Neural progenitor cell (in vitro differentiated cells): ENCODE results near the gene ANKRD2. TPM values are rescaled to one million over a fixed set of nuclear protein-coding genes. Genes with fewer than 3 reads are reported as not detected.

ENCODE experiments used
- DNase-seq: peaks from one replicate; pipeline ENCODE4 v3.0.0-alpha.2; 2016; ENCODE audit warnings: low spot score
- H2AFZ ChIP-seq: fragments of 200-600 bp; sonication (generic); replicated peaks from 2 replicates; pipeline ENCODE4 v1.6.1; 2016; ENCODE audit warnings: antibody characterized with exemption
- H3F3A ChIP-seq: fragments of 200-600 bp; sonication (generic); 2 replicates; pipeline ENCODE4 v1.6.1; 2016; ENCODE audit warnings: antibody characterized with exemption, low read depth
- H3K27ac ChIP-seq: fragments of 200-600 bp; sonication (generic); 2 replicates; pipeline ENCODE4 v1.5.1; 2016; ENCODE audit warnings: mild to moderate bottlenecking
- H3K27me3 ChIP-seq: fragments of 200-600 bp; sonication (generic); 2 replicates; pipeline ENCODE4 v1.6.1; 2016; ENCODE audit warnings: mild to moderate bottlenecking, moderate library complexity
- H3K36me3 ChIP-seq: fragments of 200-600 bp; sonication (generic); 2 replicates; pipeline ENCODE4 v1.5.1; 2016
- H3K4me1 ChIP-seq: fragments of 200-600 bp; sonication (generic); 2 replicates; pipeline ENCODE4 v1.6.1; 2016; ENCODE audit warnings: mixed run types
- H3K4me2 ChIP-seq: fragments of 200-600 bp; sonication (generic); 2 replicates; pipeline ENCODE4 v1.6.1; 2016
- H3K4me3 ChIP-seq: fragments of 200-600 bp; sonication (generic); 2 replicates; pipeline ENCODE4 v1.5.1; 2016
- H3K79me2 ChIP-seq: fragments of 200-600 bp; sonication (generic); 2 replicates; pipeline ENCODE4 v1.6.1; 2016; ENCODE audit warnings: low read depth
- H3K9ac ChIP-seq: fragments of 200-600 bp; sonication (generic); 2 replicates; pipeline ENCODE4 v1.6.1; 2016
- H3K9me3 ChIP-seq: fragments of 200-600 bp; sonication (generic); 2 replicates; pipeline ENCODE4 v1.5.1; 2016; ENCODE audit warnings: low read depth
- H4K20me1 ChIP-seq: fragments of 200-600 bp; sonication (generic); 2 replicates; pipeline ENCODE4 v1.6.1; 2016; ENCODE audit warnings: low read depth
- H3K27ac Mint-ChIP-seq: 3 replicates; pipeline ENCODE4 v1.8.0; 2021; ENCODE audit warnings: mixed read lengths
- H3K27me3 Mint-ChIP-seq: 2 replicates; pipeline ENCODE4 v1.8.0; 2022; ENCODE audit warnings: low read depth, mild to moderate bottlenecking, inconsistent platforms, moderate library complexity, mixed read lengths; ENCODE audit not compliant: insufficient read depth
- H3K36me3 Mint-ChIP-seq: 3 replicates; pipeline ENCODE4 v1.8.0; 2021; ENCODE audit warnings: mixed read lengths
- H3K4me1 Mint-ChIP-seq: 3 replicates; pipeline ENCODE4 v1.8.0; 2021; ENCODE audit warnings: mixed read lengths
- H3K4me3 Mint-ChIP-seq: 3 replicates; pipeline ENCODE4 v1.8.0; 2021; ENCODE audit warnings: mild to moderate bottlenecking, moderate library complexity, mixed read lengths
- H3K9me3 Mint-ChIP-seq: 3 replicates; pipeline ENCODE4 v1.8.0; 2020; ENCODE audit warnings: mixed read lengths
- CTCF ChIP-seq: fragments of 200-600 bp; sonication (generic); IDR thresholded peaks from 2 replicates; pipeline ENCODE4 v1.5.1; 2017; ENCODE audit warnings: antibody characterized with exemption, mild to moderate bottlenecking
- EZH2 ChIP-seq: fragments of 200-600 bp; sonication (generic); IDR thresholded peaks from 2 replicates; pipeline ENCODE4 v1.6.1; 2017; ENCODE audit warnings: antibody characterized with exemption, mild to moderate bottlenecking, moderate library complexity
- EZH2phosphoT487 ChIP-seq: fragments of 200-600 bp; sonication (generic); IDR thresholded peaks from 2 replicates; pipeline ENCODE4 v1.6.1; 2017; ENCODE audit warnings: antibody characterized with exemption
- total RNA-seq: library from RNA; depleted of rRNA; stranded (reverse); fragments of >200 nt; gene quantifications from 2 replicates; pipeline ENCODE4 v1.2.3, GENCODE V29; 2015; ENCODE audit warnings: low replicate concordance

ANKRD2 gene
- total RNA-seq, 1 donor from 2014 or later, result not detected

GRCh38 chr10:97570789-97571471, 1.6 kb upstream of the ANKRD2 start:
- Histone ChIP-seq H4K20me1 (no peaks in the 10 kb centered on the region), H3K27me3 (no peaks in the 10 kb centered on the region), H3F3A (no peaks in the 10 kb centered on the region), H3K9me3 (no peaks in the 10 kb centered on the region), H3K36me3 (no peaks in the 10 kb centered on the region), H2AFZ (no peak overlapping the region), H3K4me3 (no peak overlapping the region), H3K4me2 (no peak overlapping the region), H3K27ac (no peak overlapping the region), H3K79me2 (no peaks in the 10 kb centered on the region), H3K4me1 (no peaks in the 10 kb centered on the region), H3K9ac (no peak overlapping the region)
- H3K36me3 Mint-ChIP-seq, result no peaks in the 10 kb centered on the region
- H3K27me3 Mint-ChIP-seq, result peaks cover 4% of the 10 kb centered on the region
- H3K9me3 Mint-ChIP-seq, result no peaks in the 10 kb centered on the region
- no peak overlapping the region for H3K27ac Mint-ChIP-seq
- no peak overlapping the region for H3K4me3 Mint-ChIP-seq
- DNase-seq, result no peak
- H3K4me1 Mint-ChIP-seq, result peaks cover 3% of the 10 kb centered on the region
- TF ChIP-seq EZH2phosphoT487, result no peak
- no peak for TF ChIP-seq CTCF
- no peak for TF ChIP-seq EZH2

GRCh38 chr10:97571622-97572021, 957 bp upstream of the ANKRD2 start:
- H3K9me3 ChIP-seq, result no peaks in the 10 kb centered on the region
- H3K79me2 ChIP-seq, result no peaks in the 10 kb centered on the region
- no peak for TF ChIP-seq EZH2phosphoT487
- no peak for TF ChIP-seq CTCF
- no peak for TF ChIP-seq EZH2
- no peak for DNase-seq
- no peak overlapping the region for H3K27ac Mint-ChIP-seq
- no peak overlapping the region for H3K4me2 ChIP-seq
- H2AFZ ChIP-seq, result no peak overlapping the region
- H3K4me1 Mint-ChIP-seq, result peaks cover 3% of the 10 kb centered on the region
- H3K27ac ChIP-seq, result no peak overlapping the region
- no peak overlapping the region for H3K9ac ChIP-seq
- H3K27me3 ChIP-seq, result no peaks in the 10 kb centered on the region
- no peaks in the 10 kb centered on the region for H3K36me3 Mint-ChIP-seq
- peaks cover 4% of the 10 kb centered on the region for H3K27me3 Mint-ChIP-seq
- no peak overlapping the region for H3K4me3 Mint-ChIP-seq
- H4K20me1 ChIP-seq, result no peaks in the 10 kb centered on the region
- no peaks in the 10 kb centered on the region for H3F3A ChIP-seq
- H3K4me3 ChIP-seq, result no peak overlapping the region
- no peaks in the 10 kb centered on the region for H3K36me3 ChIP-seq
- H3K9me3 Mint-ChIP-seq, result no peaks in the 10 kb centered on the region
- H3K4me1 ChIP-seq, result no peaks in the 10 kb centered on the region

GRCh38 chr10:97573021-97573420, 442 bp downstream of the ANKRD2 start:
- no peaks in the 10 kb centered on the region for H3K36me3 Mint-ChIP-seq

GRCh38 chr10:97573672-97574071, 1.1 kb downstream of the ANKRD2 start:
- Histone ChIP-seq H3K36me3 (no peaks in the 10 kb centered on the region), H3K79me2 (no peaks in the 10 kb centered on the region), H4K20me1 (no peaks in the 10 kb centered on the region), H3K9ac (no peak overlapping the region), H3K4me1 (no peaks in the 10 kb centered on the region), H3K27me3 (no peaks in the 10 kb centered on the region), H3F3A (no peaks in the 10 kb centered on the region), H3K27ac (no peak overlapping the region), H3K4me2 (no peak overlapping the region), H2AFZ (no peak overlapping the region), H3K4me3 (no peak overlapping the region), H3K9me3 (no peaks in the 10 kb centered on the region)
- Mint-ChIP-seq H3K9me3 (no peaks in the 10 kb centered on the region), H3K4me3 (no peak overlapping the region), H3K27ac (no peak overlapping the region), H3K4me1 (peaks cover 3% of the 10 kb centered on the region), H3K27me3 (peaks cover 4% of the 10 kb centered on the region), H3K36me3 (no peaks in the 10 kb centered on the region)
- DNase-seq, result no peak
- TF ChIP-seq EZH2phosphoT487, result no peak
- no peak for TF ChIP-seq CTCF
- TF ChIP-seq EZH2, result no peak

More at GRCh38 chr10:97573021-97573420, 442 bp downstream of the ANKRD2 start:
- Histone ChIP-seq H3K4me3 (no peak overlapping the region), H3K9me3 (no peaks in the 10 kb centered on the region), H3K4me1 (no peaks in the 10 kb centered on the region), H2AFZ (no peak overlapping the region), H3K4me2 (no peak overlapping the region), H4K20me1 (no peaks in the 10 kb centered on the region), H3K9ac (no peak overlapping the region), H3K27ac (no peak overlapping the region), H3K36me3 (no peaks in the 10 kb centered on the region), H3K27me3 (no peaks in the 10 kb centered on the region), H3F3A (no peaks in the 10 kb centered on the region), H3K79me2 (no peaks in the 10 kb centered on the region)
- Mint-ChIP-seq H3K4me1 (peaks cover 3% of the 10 kb centered on the region), H3K27ac (peak overlapping the region; percentile 18), H3K4me3 (peak overlapping the region; percentile 46), H3K27me3 (peaks cover 4% of the 10 kb centered on the region), H3K9me3 (no peaks in the 10 kb centered on the region)
- no peak for TF ChIP-seq EZH2phosphoT487
- DNase-seq, result no peak
